Chondrocyte (in vitro differentiated cells): Measurements from ENCODE around the gene SLC13A3. TPM values are rescaled to one million over a fixed set of nuclear protein-coding genes. Genes with fewer than 3 reads are reported as not detected.

Experiments used
- DNase-seq: peaks from one replicate; pipeline ENCODE4 v3.0.0; 2021; ENCODE audit warnings: mixed read lengths, low spot score
- H3K27ac Mint-ChIP-seq: one replicate; pipeline ENCODE4 v1.8.0; 2021; ENCODE audit warnings: mild to moderate bottlenecking, moderate library complexity, mixed read lengths; ENCODE audit not compliant: unreplicated experiment
- H3K27me3 Mint-ChIP-seq: 2 replicates; pipeline ENCODE4 v1.8.0; 2021; ENCODE audit warnings: low read depth, mixed read lengths
- H3K36me3 Mint-ChIP-seq: 2 replicates; pipeline ENCODE4 v1.8.0; 2021; ENCODE audit warnings: low read depth, mixed read lengths
- H3K4me1 Mint-ChIP-seq: 2 replicates; pipeline ENCODE4 v1.8.0; 2021; ENCODE audit warnings: low read depth, mild to moderate bottlenecking, mixed read lengths
- H3K4me3 Mint-ChIP-seq: one replicate; pipeline ENCODE4 v1.8.0; 2021; ENCODE audit warnings: mild to moderate bottlenecking, moderate library complexity, mixed read lengths; ENCODE audit not compliant: unreplicated experiment
- H3K9me3 Mint-ChIP-seq: 2 replicates; pipeline ENCODE4 v1.8.0; 2021; ENCODE audit warnings: low read depth, mixed read lengths
- total RNA-seq: library from RNA; stranded (reverse); gene quantifications from 3 replicates; pipeline ENCODE4 v1.2.1, GENCODE V29; 2021
- TF ChIP-seq, protein P1 (sequence below): fragments of 200-600 bp; sonication (generic); IDR thresholded peaks from 2 replicates; pipeline ENCODE4 v1.5.0; 2021; ENCODE audit warnings: antibody characterized with exemption, mild to moderate bottlenecking, moderate library complexity

Gene SLC13A3
- total RNA-seq, 1 donor from 2014 or later, result 2.5 TPM

DNA sequence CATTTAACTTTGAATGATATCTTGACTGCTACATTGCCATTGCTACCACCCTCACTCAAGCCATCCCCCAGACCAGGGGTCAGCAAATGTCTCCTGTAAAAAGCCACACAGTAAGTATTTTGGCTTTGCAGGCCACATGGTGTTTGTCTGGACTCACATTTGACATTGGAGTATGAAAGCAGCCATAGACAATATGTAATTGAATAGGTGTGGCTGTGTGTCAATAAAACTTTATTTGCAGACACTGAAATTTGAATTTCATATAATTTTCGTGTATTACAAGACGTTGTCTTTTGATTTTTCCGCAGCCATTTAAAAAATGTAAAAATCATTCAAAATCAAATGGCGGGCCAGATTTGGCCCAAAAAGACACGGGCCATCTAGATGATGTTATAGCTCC lies 64.5 kb downstream of the SLC13A3 start:
- Mint-ChIP-seq H3K27ac (no peak overlapping the region), H3K4me1 (no peaks in the 10 kb centered on the region)

DNA sequence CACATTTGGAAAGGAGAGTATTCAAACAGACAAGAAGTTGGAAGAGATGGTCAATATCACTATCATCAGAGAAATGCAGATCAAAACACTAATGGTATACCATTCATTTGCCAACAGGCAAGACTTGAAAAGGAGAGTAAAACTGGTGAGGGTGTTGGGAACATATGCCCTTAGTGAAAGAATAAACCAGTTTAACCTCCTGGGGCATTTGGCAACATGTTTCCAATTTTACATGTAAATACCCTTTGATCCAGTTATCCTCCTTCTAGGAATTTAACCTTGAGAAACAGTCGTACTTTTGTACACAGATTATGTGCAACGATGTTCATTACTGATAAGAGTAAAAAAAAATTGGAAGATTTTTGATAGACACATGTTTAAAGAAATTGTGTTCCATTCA lies 66.8 kb downstream of the SLC13A3 start:
- H3K4me3 Mint-ChIP-seq, result no peak overlapping the region
- H3K36me3 Mint-ChIP-seq, result peaks cover 1% of the 10 kb centered on the region
- DNase-seq, result no peak
- TF ChIP-seq, protein P1, sequence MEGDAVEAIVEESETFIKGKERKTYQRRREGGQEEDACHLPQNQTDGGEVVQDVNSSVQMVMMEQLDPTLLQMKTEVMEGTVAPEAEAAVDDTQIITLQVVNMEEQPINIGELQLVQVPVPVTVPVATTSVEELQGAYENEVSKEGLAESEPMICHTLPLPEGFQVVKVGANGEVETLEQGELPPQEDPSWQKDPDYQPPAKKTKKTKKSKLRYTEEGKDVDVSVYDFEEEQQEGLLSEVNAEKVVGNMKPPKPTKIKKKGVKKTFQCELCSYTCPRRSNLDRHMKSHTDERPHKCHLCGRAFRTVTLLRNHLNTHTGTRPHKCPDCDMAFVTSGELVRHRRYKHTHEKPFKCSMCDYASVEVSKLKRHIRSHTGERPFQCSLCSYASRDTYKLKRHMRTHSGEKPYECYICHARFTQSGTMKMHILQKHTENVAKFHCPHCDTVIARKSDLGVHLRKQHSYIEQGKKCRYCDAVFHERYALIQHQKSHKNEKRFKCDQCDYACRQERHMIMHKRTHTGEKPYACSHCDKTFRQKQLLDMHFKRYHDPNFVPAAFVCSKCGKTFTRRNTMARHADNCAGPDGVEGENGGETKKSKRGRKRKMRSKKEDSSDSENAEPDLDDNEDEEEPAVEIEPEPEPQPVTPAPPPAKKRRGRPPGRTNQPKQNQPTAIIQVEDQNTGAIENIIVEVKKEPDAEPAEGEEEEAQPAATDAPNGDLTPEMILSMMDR, result no peak
- no peaks in the 10 kb centered on the region for H3K4me1 Mint-ChIP-seq
- H3K27ac Mint-ChIP-seq, result no peak overlapping the region
- H3K27me3 Mint-ChIP-seq, result peaks cover 3% of the 10 kb centered on the region
- H3K9me3 Mint-ChIP-seq, result no peaks in the 10 kb centered on the region

More for the DNA sequence above, 64.5 kb downstream of the SLC13A3 start:
- H3K4me3 Mint-ChIP-seq, result no peak overlapping the region
- no peak for DNase-seq
- TF ChIP-seq, protein P1, result no peak
- peaks cover 1% of the 10 kb centered on the region for H3K36me3 Mint-ChIP-seq
- H3K9me3 Mint-ChIP-seq, result no peaks in the 10 kb centered on the region
- H3K27me3 Mint-ChIP-seq, result peaks cover 3% of the 10 kb centered on the region

GRCh38 chr20:46583411-46584214 lies 67.6 kb downstream of the SLC13A3 start:
- Mint-ChIP-seq H3K4me1 (no peaks in the 10 kb centered on the region), H3K36me3 (no peaks in the 10 kb centered on the region), H3K4me3 (no peak overlapping the region), H3K9me3 (no peaks in the 10 kb centered on the region), H3K27ac (no peak overlapping the region), H3K27me3 (no peaks in the 10 kb centered on the region)
- DNase-seq, result no peak
- TF ChIP-seq, protein P1, result no peak

- Mint-ChIP-seq H3K27ac (no peak overlapping the region), H3K36me3 (no peaks in the 10 kb centered on the region), H3K4me3 (no peak overlapping the region), H3K27me3 (no peaks in the 10 kb centered on the region), H3K9me3 (no peaks in the 10 kb centered on the region), H3K4me1 (no peaks in the 10 kb centered on the region)
- no peak for DNase-seq
- TF ChIP-seq, protein P1, result no peak
Observed at GRCh38 chr20:46582648-46583047, 68.6 kb downstream of the SLC13A3 start.

GRCh38 chr20:46581391-46581790 lies 69.9 kb downstream of the SLC13A3 start:
- H3K4me1 Mint-ChIP-seq, result no peaks in the 10 kb centered on the region
- no peaks in the 10 kb centered on the region for H3K9me3 Mint-ChIP-seq
- TF ChIP-seq, protein P1, result peak; percentile 11
- no peaks in the 10 kb centered on the region for H3K36me3 Mint-ChIP-seq
- H3K27me3 Mint-ChIP-seq, result no peaks in the 10 kb centered on the region
- H3K27ac Mint-ChIP-seq, result no peak overlapping the region
- no peak overlapping the region for H3K4me3 Mint-ChIP-seq
- DNase-seq, result no peak
